HepG2 (cell line): ENCODE measurements around the gene MBL2. TPM values are rescaled to one million over a fixed set of nuclear protein-coding genes. Genes with fewer than 3 reads are reported as not detected.

ENCODE experiments used
- GPN1 ChIP-seq: sonication (generic); formaldehyde crosslinking; IDR thresholded peaks from 2 replicates; pipeline ENCODE4 v1.5.1; 2020; ENCODE audit warnings: missing genetic modification reagents, borderline replicate concordance
- ISL2 ChIP-seq: sonication (generic); formaldehyde crosslinking; IDR thresholded peaks from 2 replicates; pipeline ENCODE4 v1.5.0; 2020; ENCODE audit warnings: missing genetic modification reagents
- KMT2B ChIP-seq: IDR thresholded peaks from 2 replicates; pipeline ENCODE4 v1.6.1; 2016; ENCODE audit warnings: missing genetic modification reagents, missing compliant biosample characterization
- NFKBIZ ChIP-seq: IDR thresholded peaks from 2 replicates; pipeline ENCODE4 v1.6.1; 2018; ENCODE audit warnings: missing genetic modification reagents, missing compliant biosample characterization
- RFX1 ChIP-seq: fragments of 450-650 bp; IDR thresholded peaks from 2 replicates; pipeline ENCODE4 v1.6.1; 2017
- SOX5 ChIP-seq: IDR thresholded peaks from 2 replicates; pipeline ENCODE4 v1.6.1; 2016; ENCODE audit warnings: borderline replicate concordance
- SRF ChIP-seq: IDR thresholded peaks from 2 replicates; pipeline ENCODE4 v1.6.1; 2011; ENCODE audit warnings: mild to moderate bottlenecking, low read depth, low read length, moderate library complexity
- ZNF556 ChIP-seq: sonication (generic); formaldehyde crosslinking; IDR thresholded peaks from 2 replicates; pipeline ENCODE4 v1.4.0; 2020; ENCODE audit warnings: mild to moderate bottlenecking, missing genetic modification reagents, borderline replicate concordance
- ZNF724P ChIP-seq: sonication (generic); formaldehyde crosslinking; IDR thresholded peaks from 2 replicates; pipeline ENCODE4 v1.8.0; 2022; ENCODE audit warnings: missing genetic modification reagents, borderline replicate concordance
- ZNF782 ChIP-seq: sonication (generic); formaldehyde crosslinking; IDR thresholded peaks from 2 replicates; pipeline ENCODE4 v1.4.0; 2020; ENCODE audit warnings: missing genetic modification reagents, mild to moderate bottlenecking, borderline replicate concordance
- polyA plus RNA-seq, 8 experiments: library from polyadenylated mRNA; depleted of rRNA in 3 of 8; stranded (reverse) in 7 of 8; unstranded in 1 of 8; fragments of >200 nt; fragmentation: Illumina TruSeq in 4 of 8; extraction: Trizol in 4 of 8; gene quantifications; 2 replicates each; pipeline versions ENCODE4 v1.2.1 to v1.2.3, GENCODE V29; 2011 to 2016; ENCODE audit warnings: low read depth in 4 of 8, missing spikeins in 1 of 8, mixed read lengths in 1 of 8; ENCODE audit not compliant: insufficient read depth in 1 of 8
- total RNA-seq, 5 experiments: library from RNA; depleted of rRNA; stranded (reverse); fragments of >200 nt; fragmentation: Illumina TruSeq; extraction: Trizol; gene quantifications; 2 replicates each; pipeline ENCODE4 v1.2.3, GENCODE V29; 2016; ENCODE audit warnings: low read depth in 1 of 5
- TF ChIP-seq, protein P1 (sequence below): sonication (generic); formaldehyde crosslinking; IDR thresholded peaks from 2 replicates; pipeline ENCODE4 v1.4.0; 2020; ENCODE audit warnings: low read depth, missing genetic modification reagents
- TF ChIP-seq, protein P2 (sequence below): sonication (generic); formaldehyde crosslinking; IDR thresholded peaks from 2 replicates; pipeline ENCODE4 v1.8.0; 2022; ENCODE audit warnings: missing genetic modification reagents, mild to moderate bottlenecking, moderate library complexity, borderline replicate concordance
- TF ChIP-seq, protein P3 (sequence below): sonication (generic); formaldehyde crosslinking; IDR thresholded peaks from 2 replicates; pipeline ENCODE4 v1.4.0; 2020; ENCODE audit warnings: missing genetic modification reagents
- TF ChIP-seq, protein P4 (sequence below): sonication (generic); formaldehyde crosslinking; conservative IDR thresholded peaks from 2 replicates; pipeline ENCODE4 v1.8.0; 2022; ENCODE audit warnings: mild to moderate bottlenecking, moderate library complexity, missing genetic modification reagents
- TF ChIP-seq, protein P5 (sequence below): sonication (generic); formaldehyde crosslinking; IDR thresholded peaks from 2 replicates; pipeline ENCODE4 v1.5.1; 2020; ENCODE audit warnings: missing genetic modification reagents, mild to moderate bottlenecking, borderline replicate concordance

MBL2 gene
- total and polyA plus RNA-seq, 2 of the 13 experiments (the other 11 are each of a cell fraction or from before 2014, with no cell fraction given): 9.6 to 16.2 TPM

DNA sequence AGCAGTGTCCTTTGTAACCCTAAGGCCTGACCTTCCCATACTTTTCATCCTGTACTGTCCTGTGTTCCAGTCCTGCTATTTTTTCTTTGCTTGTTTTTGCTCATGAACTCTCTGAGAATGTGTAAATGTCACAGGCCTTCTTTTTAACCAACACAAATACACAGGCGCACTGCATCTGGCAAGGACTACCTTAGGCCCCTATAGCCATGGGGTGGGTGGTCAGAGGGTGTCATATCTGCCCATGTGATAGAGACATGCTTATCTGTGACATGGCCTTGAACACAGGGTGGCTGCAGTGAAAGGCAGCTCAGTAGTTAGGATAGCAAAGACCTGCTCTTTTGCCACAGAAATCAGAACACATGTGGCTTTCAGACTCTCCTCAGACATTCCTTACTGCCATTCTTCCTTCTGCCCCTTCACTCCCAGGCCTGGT, 3.9 kb upstream of the MBL2 start (continued):
- TF ChIP-seq ZNF556: no peak; the same call in 1 of the 2 replicates
- TF ChIP-seq ZNF782: no peak
- TF ChIP-seq, protein P1, sequence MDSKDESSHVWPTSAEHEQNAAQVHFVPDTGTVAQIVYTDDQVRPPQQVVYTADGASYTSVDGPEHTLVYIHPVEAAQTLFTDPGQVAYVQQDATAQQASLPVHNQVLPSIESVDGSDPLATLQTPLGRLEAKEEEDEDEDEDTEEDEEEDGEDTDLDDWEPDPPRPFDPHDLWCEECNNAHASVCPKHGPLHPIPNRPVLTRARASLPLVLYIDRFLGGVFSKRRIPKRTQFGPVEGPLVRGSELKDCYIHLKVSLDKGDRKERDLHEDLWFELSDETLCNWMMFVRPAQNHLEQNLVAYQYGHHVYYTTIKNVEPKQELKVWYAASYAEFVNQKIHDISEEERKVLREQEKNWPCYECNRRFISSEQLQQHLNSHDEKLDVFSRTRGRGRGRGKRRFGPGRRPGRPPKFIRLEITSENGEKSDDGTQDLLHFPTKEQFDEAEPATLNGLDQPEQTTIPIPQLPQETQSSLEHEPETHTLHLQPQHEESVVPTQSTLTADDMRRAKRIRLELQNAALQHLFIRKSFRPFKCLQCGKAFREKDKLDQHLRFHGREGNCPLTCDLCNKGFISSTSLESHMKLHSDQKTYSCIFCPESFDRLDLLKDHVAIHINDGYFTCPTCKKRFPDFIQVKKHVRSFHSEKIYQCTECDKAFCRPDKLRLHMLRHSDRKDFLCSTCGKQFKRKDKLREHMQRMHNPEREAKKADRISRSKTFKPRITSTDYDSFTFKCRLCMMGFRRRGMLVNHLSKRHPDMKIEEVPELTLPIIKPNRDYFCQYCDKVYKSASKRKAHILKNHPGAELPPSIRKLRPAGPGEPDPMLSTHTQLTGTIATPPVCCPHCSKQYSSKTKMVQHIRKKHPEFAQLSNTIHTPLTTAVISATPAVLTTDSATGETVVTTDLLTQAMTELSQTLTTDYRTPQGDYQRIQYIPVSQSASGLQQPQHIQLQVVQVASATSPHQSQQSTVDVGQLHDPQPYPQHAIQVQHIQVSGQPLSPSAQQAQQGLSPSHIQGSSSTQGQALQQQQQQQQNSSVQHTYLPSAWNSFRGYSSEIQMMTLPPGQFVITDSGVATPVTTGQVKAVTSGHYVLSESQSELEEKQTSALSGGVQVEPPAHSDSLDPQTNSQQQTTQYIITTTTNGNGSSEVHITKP (CRISPR knock-in tag): no peak
- TF ChIP-seq GPN1 (CRISPR knock-in tag): no peak
- peak; percentile 76 for TF ChIP-seq ISL2 (CRISPR knock-in tag)
- peak; percentile 26; the same call in 1 of the 2 replicates for TF ChIP-seq NFKBIZ (CRISPR knock-in tag)
- TF ChIP-seq SRF: no peak
- TF ChIP-seq RFX1: no peak
- TF ChIP-seq, protein P2, sequence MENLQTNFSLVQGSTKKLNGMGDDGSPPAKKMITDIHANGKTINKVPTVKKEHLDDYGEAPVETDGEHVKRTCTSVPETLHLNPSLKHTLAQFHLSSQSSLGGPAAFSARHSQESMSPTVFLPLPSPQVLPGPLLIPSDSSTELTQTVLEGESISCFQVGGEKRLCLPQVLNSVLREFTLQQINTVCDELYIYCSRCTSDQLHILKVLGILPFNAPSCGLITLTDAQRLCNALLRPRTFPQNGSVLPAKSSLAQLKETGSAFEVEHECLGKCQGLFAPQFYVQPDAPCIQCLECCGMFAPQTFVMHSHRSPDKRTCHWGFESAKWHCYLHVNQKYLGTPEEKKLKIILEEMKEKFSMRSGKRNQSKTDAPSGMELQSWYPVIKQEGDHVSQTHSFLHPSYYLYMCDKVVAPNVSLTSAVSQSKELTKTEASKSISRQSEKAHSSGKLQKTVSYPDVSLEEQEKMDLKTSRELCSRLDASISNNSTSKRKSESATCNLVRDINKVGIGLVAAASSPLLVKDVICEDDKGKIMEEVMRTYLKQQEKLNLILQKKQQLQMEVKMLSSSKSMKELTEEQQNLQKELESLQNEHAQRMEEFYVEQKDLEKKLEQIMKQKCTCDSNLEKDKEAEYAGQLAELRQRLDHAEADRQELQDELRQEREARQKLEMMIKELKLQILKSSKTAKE: peak; percentile 50; the same call in 1 of the 2 replicates
- TF ChIP-seq KMT2B (CRISPR knock-in tag): no peak
- TF ChIP-seq ZNF724P (CRISPR knock-in tag): peak; percentile 65; the same call in 1 of the 2 replicates
- TF ChIP-seq SOX5 (CRISPR knock-in tag): peak; percentile 12; the same call in 1 of the 2 replicates
- TF ChIP-seq, protein P3, sequence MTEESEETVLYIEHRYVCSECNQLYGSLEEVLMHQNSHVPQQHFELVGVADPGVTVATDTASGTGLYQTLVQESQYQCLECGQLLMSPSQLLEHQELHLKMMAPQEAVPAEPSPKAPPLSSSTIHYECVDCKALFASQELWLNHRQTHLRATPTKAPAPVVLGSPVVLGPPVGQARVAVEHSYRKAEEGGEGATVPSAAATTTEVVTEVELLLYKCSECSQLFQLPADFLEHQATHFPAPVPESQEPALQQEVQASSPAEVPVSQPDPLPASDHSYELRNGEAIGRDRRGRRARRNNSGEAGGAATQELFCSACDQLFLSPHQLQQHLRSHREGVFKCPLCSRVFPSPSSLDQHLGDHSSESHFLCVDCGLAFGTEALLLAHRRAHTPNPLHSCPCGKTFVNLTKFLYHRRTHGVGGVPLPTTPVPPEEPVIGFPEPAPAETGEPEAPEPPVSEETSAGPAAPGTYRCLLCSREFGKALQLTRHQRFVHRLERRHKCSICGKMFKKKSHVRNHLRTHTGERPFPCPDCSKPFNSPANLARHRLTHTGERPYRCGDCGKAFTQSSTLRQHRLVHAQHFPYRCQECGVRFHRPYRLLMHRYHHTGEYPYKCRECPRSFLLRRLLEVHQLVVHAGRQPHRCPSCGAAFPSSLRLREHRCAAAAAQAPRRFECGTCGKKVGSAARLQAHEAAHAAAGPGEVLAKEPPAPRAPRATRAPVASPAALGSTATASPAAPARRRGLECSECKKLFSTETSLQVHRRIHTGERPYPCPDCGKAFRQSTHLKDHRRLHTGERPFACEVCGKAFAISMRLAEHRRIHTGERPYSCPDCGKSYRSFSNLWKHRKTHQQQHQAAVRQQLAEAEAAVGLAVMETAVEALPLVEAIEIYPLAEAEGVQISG (CRISPR knock-in tag): 0 out of 2 replicates have a peak, but pooled peaks have one; percentile 24
- TF ChIP-seq, protein P4, sequence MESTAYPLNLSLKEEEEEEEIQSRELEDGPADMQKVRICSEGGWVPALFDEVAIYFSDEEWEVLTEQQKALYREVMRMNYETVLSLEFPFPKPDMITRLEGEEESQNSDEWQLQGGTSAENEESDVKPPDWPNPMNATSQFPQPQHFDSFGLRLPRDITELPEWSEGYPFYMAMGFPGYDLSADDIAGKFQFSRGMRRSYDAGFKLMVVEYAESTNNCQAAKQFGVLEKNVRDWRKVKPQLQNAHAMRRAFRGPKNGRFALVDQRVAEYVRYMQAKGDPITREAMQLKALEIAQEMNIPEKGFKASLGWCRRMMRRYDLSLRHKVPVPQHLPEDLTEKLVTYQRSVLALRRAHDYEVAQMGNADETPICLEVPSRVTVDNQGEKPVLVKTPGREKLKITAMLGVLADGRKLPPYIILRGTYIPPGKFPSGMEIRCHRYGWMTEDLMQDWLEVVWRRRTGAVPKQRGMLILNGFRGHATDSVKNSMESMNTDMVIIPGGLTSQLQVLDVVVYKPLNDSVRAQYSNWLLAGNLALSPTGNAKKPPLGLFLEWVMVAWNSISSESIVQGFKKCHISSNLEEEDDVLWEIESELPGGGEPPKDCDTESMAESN (CRISPR knock-in tag): peak; percentile 44; the same call in 1 of the 2 replicates
- TF ChIP-seq, protein P5, sequence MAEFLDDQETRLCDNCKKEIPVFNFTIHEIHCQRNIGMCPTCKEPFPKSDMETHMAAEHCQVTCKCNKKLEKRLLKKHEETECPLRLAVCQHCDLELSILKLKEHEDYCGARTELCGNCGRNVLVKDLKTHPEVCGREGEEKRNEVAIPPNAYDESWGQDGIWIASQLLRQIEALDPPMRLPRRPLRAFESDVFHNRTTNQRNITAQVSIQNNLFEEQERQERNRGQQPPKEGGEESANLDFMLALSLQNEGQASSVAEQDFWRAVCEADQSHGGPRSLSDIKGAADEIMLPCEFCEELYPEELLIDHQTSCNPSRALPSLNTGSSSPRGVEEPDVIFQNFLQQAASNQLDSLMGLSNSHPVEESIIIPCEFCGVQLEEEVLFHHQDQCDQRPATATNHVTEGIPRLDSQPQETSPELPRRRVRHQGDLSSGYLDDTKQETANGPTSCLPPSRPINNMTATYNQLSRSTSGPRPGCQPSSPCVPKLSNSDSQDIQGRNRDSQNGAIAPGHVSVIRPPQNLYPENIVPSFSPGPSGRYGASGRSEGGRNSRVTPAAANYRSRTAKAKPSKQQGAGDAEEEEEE: no peak
